ENCODE measurements around the gene RTL1. TPM values are rescaled to one million over a fixed set of nuclear protein-coding genes. Genes with fewer than 3 reads are reported as not detected.
A peak's percentile ranks its signal among the peaks of the same experiment; 100 is the strongest.

Gene RTL1
- total RNA-seq, 4 donors from 2014 or later: 0.31 TPM; not detected in 3

GRCh38 chr14:100836941-100837804, 66.3 kb downstream of the RTL1 start:
- no peak overlapping the region for H3K4me3 ChIP-seq
- H3K27ac ChIP-seq: no peak overlapping the region
- H3K4me1 ChIP-seq: peaks cover 0 to 10% (median 0%) of the 10 kb centered on the region in 3 donors
- no peaks in the 10 kb centered on the region for H3K36me3 ChIP-seq
- no peaks in the 10 kb centered on the region for H3K9me3 ChIP-seq
- ATAC-seq: no peak
- TF ChIP-seq POLR2A (IDR thresholded peaks at IDR 0.05): no peak
- no peak for TF ChIP-seq CTCF (IDR thresholded peaks at IDR 0.05)
- no peak for TF ChIP-seq EP300 (IDR thresholded peaks at IDR 0.05)
- no peak for TF ChIP-seq POLR2AphosphoS5 (IDR thresholded peaks at IDR 0.05)
- 60 to 77% methylated on average over 2 of the region's 26 CpGs for whole genome bisulfite sequencing, 2 donors (ENCODE audit: low coverage in 1 of 2)
- peaks cover 29% of the 10 kb centered on the region for H3K27me3 ChIP-seq

GRCh38 chr14:100836311-100836805, 67.2 kb downstream of the RTL1 start:
- no peak for TF ChIP-seq POLR2A (IDR thresholded peaks at IDR 0.05)
- no peak for TF ChIP-seq POLR2AphosphoS5 (IDR thresholded peaks at IDR 0.05)
- TF ChIP-seq EP300 (IDR thresholded peaks at IDR 0.05): no peak
- no peak for TF ChIP-seq CTCF (IDR thresholded peaks at IDR 0.05)
- H3K27me3 ChIP-seq: peaks cover 31% of the 10 kb centered on the region
- ATAC-seq: no peak
- H3K4me1 ChIP-seq: peaks cover 0 to 6% (median 0%) of the 10 kb centered on the region in 3 donors
- no peak overlapping the region for H3K4me3 ChIP-seq
- H3K36me3 ChIP-seq: no peaks in the 10 kb centered on the region
- 92% methylated on average over 2 of the region's 12 CpGs; no CpG with 5 or more reads in 1 of the 2 donors for WGBS, 2 donors (ENCODE audit: low coverage in 1 of 2)
- H3K9me3 ChIP-seq: no peaks in the 10 kb centered on the region
- H3K27ac ChIP-seq: no peak overlapping the region

GRCh38 chr14:100835548-100836310, 67.8 kb downstream of the RTL1 start:
- no peak for ATAC-seq
- Histone ChIP-seq H3K27me3 (peaks cover 31% of the 10 kb centered on the region), H3K4me3 (no peak overlapping the region), H3K27ac (no peak overlapping the region), H3K4me1 (peaks cover 0 to 6% (median 0%) of the 10 kb centered on the region in 3 donors), H3K9me3 (no peaks in the 10 kb centered on the region), H3K36me3 (no peaks in the 10 kb centered on the region)
- TF ChIP-seq POLR2A (IDR thresholded peaks at IDR 0.05) (no peak), EP300 (IDR thresholded peaks at IDR 0.05) (no peak), CTCF (IDR thresholded peaks at IDR 0.05) (no peak), POLR2AphosphoS5 (IDR thresholded peaks at IDR 0.05) (no peak)
- WGBS, 2 donors (ENCODE audit: low coverage in 1 of 2): 83 to 92% methylated on average over 6 to 15 of the region's 24 CpGs

GRCh38 chr14:100834794-100835547, 68.6 kb downstream of the RTL1 start:
- Histone ChIP-seq H3K27me3 (peaks cover 31% of the 10 kb centered on the region), H3K4me1 (peaks cover 0 to 6% (median 0%) of the 10 kb centered on the region in 3 donors), H3K9me3 (no peaks in the 10 kb centered on the region), H3K36me3 (no peaks in the 10 kb centered on the region), H3K27ac (no peak overlapping the region), H3K4me3 (no peak overlapping the region)
- ATAC-seq: peak; percentile 10
- 38 to 78% methylated on average over 4 to 5 of the region's 29 CpGs for WGBS, 2 donors (ENCODE audit: low coverage in 1 of 2)
- no peak for TF ChIP-seq POLR2A (IDR thresholded peaks at IDR 0.05)
- TF ChIP-seq EP300 (IDR thresholded peaks at IDR 0.05): no peak
- TF ChIP-seq CTCF (IDR thresholded peaks at IDR 0.05): no peak
- no peak for TF ChIP-seq POLR2AphosphoS5 (IDR thresholded peaks at IDR 0.05)

Measured in gastroesophageal sphincter (tissue), 4 donors.